ENCODE results near the gene BCR. TPM values are rescaled to one million over a fixed set of nuclear protein-coding genes. Genes with fewer than 3 reads are reported as not detected.
A peak's percentile ranks its signal among the peaks of the same experiment; 100 is the strongest.

Gene BCR
- total RNA-seq, 4 donors from 2014 or later = 36.9 to 514 (median 91.0) TPM

GRCh38 chr22:23240639-23241389 lies 60.5 kb downstream of the BCR start:
- 68 to 74% methylated on average over 6 to 13 of the region's 13 CpGs for WGBS, 2 donors (ENCODE audit: low coverage in 1 of 2)
- no peak overlapping the region for H3K27ac ChIP-seq
- H3K27me3 ChIP-seq = no peaks in the 10 kb centered on the region
- no peaks in the 10 kb centered on the region for H3K36me3 ChIP-seq
- intact Hi-C loops (cut with DNase I; ENCODE audit: low total_unique reads) = no loop called here
- no peak overlapping the region for H3K4me3 ChIP-seq
- TF ChIP-seq POLR2A (IDR thresholded peaks at IDR 0.05) (no peak), EP300 (IDR thresholded peaks at IDR 0.05; ENCODE audit: low read depth) (no peak), POLR2AphosphoS5 (IDR thresholded peaks at IDR 0.05) (no peak), CTCF (IDR thresholded peaks at IDR 0.05) (peak in 4 of 5 experiments; percentile 6 to 32 (median 12))
- peaks cover 2 to 27% (median 12%) of the 10 kb centered on the region in 4 donors for H3K4me1 ChIP-seq
- no peak for DNase-seq
- no peaks in the 10 kb centered on the region for H3K9me3 ChIP-seq
- in situ Hi-C loops (cut with MboI; ENCODE audit: low pct_ligation_motif_present in 1 of 4, low pct_unique_long_range_greater_than_20kb in 1 of 4, low sequenced_read_pairs in 3 of 4) = no loop called here

GRCh38 chr22:23241562-23242472 lies 61.5 kb downstream of the BCR start:
- DNase-seq = no peak
- 72 to 74% methylated on average over 4 to 8 of the region's 8 CpGs for WGBS, 2 donors (ENCODE audit: low coverage in 1 of 2)
- H3K36me3 ChIP-seq = no peaks in the 10 kb centered on the region
- no peak overlapping the region for H3K27ac ChIP-seq
- TF ChIP-seq POLR2A (IDR thresholded peaks at IDR 0.05) = no peak
- TF ChIP-seq POLR2AphosphoS5 (IDR thresholded peaks at IDR 0.05) = no peak
- TF ChIP-seq CTCF (IDR thresholded peaks at IDR 0.05) = no peak
- TF ChIP-seq EP300 (IDR thresholded peaks at IDR 0.05; ENCODE audit: low read depth) = no peak
- in situ Hi-C loops (cut with MboI; ENCODE audit: low pct_ligation_motif_present in 1 of 4, low pct_unique_long_range_greater_than_20kb in 1 of 4, low sequenced_read_pairs in 3 of 4) (no loop called here), intact Hi-C loops (cut with DNase I; ENCODE audit: low total_unique reads) (no loop called here)
- no peaks in the 10 kb centered on the region for H3K9me3 ChIP-seq
- H3K4me1 ChIP-seq = peaks cover 2 to 21% (median 10%) of the 10 kb centered on the region in 4 donors
- no peaks in the 10 kb centered on the region for H3K27me3 ChIP-seq
- H3K4me3 ChIP-seq = no peak overlapping the region

- intact Hi-C loops (cut with DNase I; ENCODE audit: low total_unique reads) (no loop called here), in situ Hi-C loops (cut with MboI; ENCODE audit: low pct_ligation_motif_present in 1 of 4, low pct_unique_long_range_greater_than_20kb in 1 of 4, low sequenced_read_pairs in 3 of 4) (no loop called here)
- H3K27me3 ChIP-seq = no peaks in the 10 kb centered on the region
- TF ChIP-seq POLR2A (IDR thresholded peaks at IDR 0.05) (no peak), CTCF (IDR thresholded peaks at IDR 0.05) (no peak), EP300 (IDR thresholded peaks at IDR 0.05; ENCODE audit: low read depth) (no peak), POLR2AphosphoS5 (IDR thresholded peaks at IDR 0.05) (no peak)
- H3K4me1 ChIP-seq = peaks cover 0 to 18% (median 4%) of the 10 kb centered on the region in 4 donors
- no peak overlapping the region for H3K27ac ChIP-seq
- no peak for DNase-seq
- no peak overlapping the region for H3K4me3 ChIP-seq
- 83 to 85% methylated on average over 5 to 10 of the region's 10 CpGs for WGBS, 2 donors (ENCODE audit: low coverage in 1 of 2)
- no peaks in the 10 kb centered on the region for H3K36me3 ChIP-seq
- no peaks in the 10 kb centered on the region for H3K9me3 ChIP-seq
Measured at GRCh38 chr22:23242473-23243001, 62.2 kb downstream of the BCR start.

- in situ Hi-C loops (cut with MboI; ENCODE audit: low pct_ligation_motif_present in 1 of 4, low pct_unique_long_range_greater_than_20kb in 1 of 4, low sequenced_read_pairs in 3 of 4) = no loop called here
- 51% methylated on average over 8 of the region's 8 CpGs; no CpG with 5 or more reads in 1 of the 2 donors for WGBS, 2 donors (ENCODE audit: low coverage in 1 of 2)
Measured at GRCh38 chr22:23243006-23243573, 62.8 kb downstream of the BCR start.

More at GRCh38 chr22:23243006-23243573, 62.8 kb downstream of the BCR start:
- Histone ChIP-seq H3K4me3 (no peak overlapping the region), H3K9me3 (no peaks in the 10 kb centered on the region), H3K27me3 (no peaks in the 10 kb centered on the region), H3K4me1 (peaks cover 0 to 13% (median 4%) of the 10 kb centered on the region in 4 donors), H3K27ac (no peak overlapping the region), H3K36me3 (no peaks in the 10 kb centered on the region)
- TF ChIP-seq EP300 (IDR thresholded peaks at IDR 0.05; ENCODE audit: low read depth) = no peak
- TF ChIP-seq CTCF (IDR thresholded peaks at IDR 0.05) = no peak
- TF ChIP-seq POLR2A (IDR thresholded peaks at IDR 0.05) = no peak
- TF ChIP-seq POLR2AphosphoS5 (IDR thresholded peaks at IDR 0.05) = no peak
- no peak for DNase-seq
- intact Hi-C loops (cut with DNase I; ENCODE audit: low total_unique reads) = no loop called here

Measured in transverse colon (tissue), 4 donors.